A549 (cell line): Measurements from ENCODE around the gene LGMN. TPM values are rescaled to one million over a fixed set of nuclear protein-coding genes. Genes with fewer than 3 reads are reported as not detected.
A peak's percentile ranks its signal among the peaks of the same experiment; 100 is the strongest.

Source experiments
- ATAC-seq, 2 experiments: fragments of 200-7000 bp in 1 of 2; fragments of >200 bp in 1 of 2; cut with Nextera tagmentation in 1 of 2; cut with Tn5 transposase in 1 of 2; 3 replicates each; pipeline versions ENCODE4 v1.8.0 to v1.9.1; 2018 to 2020; ENCODE audit warnings: mild to moderate bottlenecking in 1 of 2, moderate library complexity in 1 of 2
- CTCF ChIA-PET: fragments of 300-600 bp; sonication (Branson Sonifier 250); formaldehyde crosslinking; extraction: SDS; loops from one replicate; lab custom pipeline; 2021; ENCODE audit warnings: antibody characterized with exemption, inconsistent platforms; lab: Yijun Ruan, JAX
- POLR2A ChIA-PET: fragments of 350-600 bp; formaldehyde crosslinking; extraction: SDS; loops from one replicate; lab custom pipeline; 2021; ENCODE audit warnings: antibody characterized with exemption, inconsistent platforms; lab: Yijun Ruan, JAX
- DNase-seq, 2 experiments: peaks; one replicate each; pipeline versions ENCODE4 v3.0.0 to v3.0.0-alpha.2; 2011 to 2016; ENCODE audit warnings: low read depth in 1 of 2, low spot score in 1 of 2
- FAIRE-seq: peaks from 2 replicates; lab custom pipeline; 2011; peaks lifted over from hg19 to GRCh38; lab: Jason Lieb, UNC
- H3K27ac ChIP-seq, 2 experiments: fragments of >200 bp; sonication (Bioruptor Twin); formaldehyde crosslinking; 3 replicates each; pipeline ENCODE4 v1.5.1; 2016 to 2017
- H3K4me1 ChIP-seq: fragments of >200 bp; sonication (Bioruptor Twin); formaldehyde crosslinking; 3 replicates; pipeline ENCODE4 v1.6.1; 2016
- H3K4me2 ChIP-seq: fragments of >200 bp; sonication (Bioruptor Twin); formaldehyde crosslinking; 3 replicates; pipeline ENCODE4 v1.6.1; 2016
- H3K4me3 ChIP-seq: fragments of >200 bp; sonication (Bioruptor Twin); formaldehyde crosslinking; 3 replicates; pipeline ENCODE4 v1.5.1; 2016
- H3K9me3 ChIP-seq: fragments of >200 bp; sonication (Bioruptor Twin); formaldehyde crosslinking; 3 replicates; pipeline ENCODE4 v1.6.1; 2016
- CBX8 ChIP-seq: fragments of 200-600 bp; sonication (generic); IDR thresholded peaks from 2 replicates; pipeline ENCODE4 v1.6.1; 2016
- CEBPB ChIP-seq, 2 experiments: fragments of >200 bp in 1 of 2; sonication (Bioruptor Twin) in 1 of 2; formaldehyde crosslinking in 1 of 2; IDR thresholded peaks; 2 replicates each; pipeline ENCODE4 v1.6.1; 2012 to 2016
- EHF ChIP-seq: fragments of 250-450 bp; sonication (Bioruptor Pico); IDR thresholded peaks from 2 replicates; pipeline ENCODE4 v1.5.0; 2020; ENCODE audit warnings: mild to moderate bottlenecking
- ESRRA ChIP-seq: fragments of 150-350 bp; IDR thresholded peaks from 2 replicates; pipeline ENCODE4 v1.6.1; 2014; ENCODE audit warnings: mild to moderate bottlenecking, low read length, borderline replicate concordance
- FOXS1 ChIP-seq: fragments of 250-450 bp; sonication (Bioruptor Pico); IDR thresholded peaks from 2 replicates; pipeline ENCODE4 v1.5.0; 2020; ENCODE audit warnings: mild to moderate bottlenecking, moderate library complexity
- GATA3 ChIP-seq: IDR thresholded peaks from 2 replicates; pipeline ENCODE4 v1.6.1; 2012; ENCODE audit warnings: borderline replicate concordance
- HEYL ChIP-seq: fragments of 250-450 bp; sonication (Bioruptor Pico); IDR thresholded peaks from 2 replicates; pipeline ENCODE4 v1.8.0; 2021; ENCODE audit warnings: mild to moderate bottlenecking, moderate library complexity
- JUNB ChIP-seq: fragments of >200 bp; sonication (Bioruptor Twin); formaldehyde crosslinking; IDR thresholded peaks from 2 replicates; pipeline ENCODE4 v1.6.1; 2016
- KDM5A ChIP-seq: fragments of 200-600 bp; sonication (generic); IDR thresholded peaks from 2 replicates; pipeline ENCODE4 v1.6.1; 2016; ENCODE audit warnings: antibody characterized with exemption, mild to moderate bottlenecking
- MAZ ChIP-seq: fragments of 150-350 bp; IDR thresholded peaks from 2 replicates; pipeline ENCODE4 v1.6.1; 2014; ENCODE audit warnings: antibody characterized with exemption, low read depth, low read length, borderline replicate concordance
- PHF8 ChIP-seq: fragments of 200-600 bp; sonication (generic); IDR thresholded peaks from 2 replicates; pipeline ENCODE4 v1.6.1; 2016; ENCODE audit warnings: low read depth, mild to moderate bottlenecking, antibody characterized with exemption, moderate library complexity, borderline replicate concordance
- POLR2A ChIP-seq: IDR thresholded peaks from 2 replicates; pipeline ENCODE4 v1.6.1; 2012; ENCODE audit warnings: mild to moderate bottlenecking, low read length
- POLR2AphosphoS2 ChIP-seq: conservative IDR thresholded peaks from 2 replicates; pipeline ENCODE4 v1.6.1; 2012; ENCODE audit warnings: low read length, improper control_type of control experiment, inconsistent platforms
- RAD21 ChIP-seq, 2 experiments: fragments of >200 bp in 1 of 2; sonication (Bioruptor Twin) in 1 of 2; formaldehyde crosslinking in 1 of 2; IDR thresholded peaks in 1 of 2; conservative IDR thresholded peaks in 1 of 2; 2 replicates in 1 of 2; 3 replicates in 1 of 2; pipeline ENCODE4 v1.6.1; 2012 to 2018; ENCODE audit warnings: inconsistent platforms in 1 of 2
- RCOR1 ChIP-seq: fragments of 150-350 bp; IDR thresholded peaks from 2 replicates; pipeline ENCODE4 v1.6.1; 2014; ENCODE audit warnings: antibody characterized with exemption, low read length, low read depth
- RFX5 ChIP-seq: fragments of 450-650 bp; IDR thresholded peaks from 2 replicates; pipeline ENCODE4 v1.7.1; 2014; ENCODE audit warnings: antibody characterized with exemption, mild to moderate bottlenecking, moderate library complexity
- SREBF2 ChIP-seq: fragments of 450-650 bp; IDR thresholded peaks from 2 replicates; pipeline ENCODE4 v1.6.1; 2014; ENCODE audit warnings: mild to moderate bottlenecking, moderate library complexity
- TP53 ChIP-seq: fragments of 250-450 bp; sonication (Bioruptor Pico); IDR thresholded peaks from 2 replicates; pipeline ENCODE4 v1.5.0; 2021; ENCODE audit warnings: mild to moderate bottlenecking, moderate library complexity
- ZNF302 ChIP-seq: fragments of 250-450 bp; sonication (Bioruptor Pico); IDR thresholded peaks from 2 replicates; pipeline ENCODE4 v1.9.0; 2021; ENCODE audit warnings: inconsistent platforms, mild to moderate bottlenecking, moderate library complexity
- ZSCAN20 ChIP-seq: fragments of 250-450 bp; sonication (Bioruptor Pico); IDR thresholded peaks from 2 replicates; pipeline ENCODE4 v1.8.0; 2022; ENCODE audit warnings: mild to moderate bottlenecking, moderate library complexity
- WGBS: methylation state at CpG from one replicate; pipeline ENCODE4 v1.1.6; 2017; ENCODE audit errors: missing lambda C conversion rate; 5-methylcytosine and 5-hydroxymethylcytosine counted together
- polyA plus RNA-seq, 4 experiments: library from polyadenylated mRNA; depleted of rRNA in 3 of 4; stranded (reverse); fragments of >200 nt; fragmentation: RNase III in 1 of 4; extraction: RNeasy Plus Mini Kit Qiagen cat#74134 plus additional on column Dnase treatment in 1 of 4; gene quantifications; 2 replicates in 3 of 4; 3 replicates in 1 of 4; pipeline ENCODE4 v1.2.3, GENCODE V29; 2011 to 2017
- TF ChIP-seq, protein P1 (sequence below): fragments of 250-450 bp; sonication (Bioruptor Pico); IDR thresholded peaks from 2 replicates; pipeline ENCODE4 v1.5.0; 2020; ENCODE audit warnings: low read depth, mild to moderate bottlenecking, moderate library complexity
- TF ChIP-seq, protein P2 (sequence below): fragments of >200 bp; sonication (Bioruptor Twin); formaldehyde crosslinking; IDR thresholded peaks from 3 replicates; pipeline ENCODE4 v1.6.1; 2016
- TF ChIP-seq, protein P3 (sequence below): fragments of >200 bp; sonication (Bioruptor Twin); formaldehyde crosslinking; IDR thresholded peaks from 2 replicates; pipeline ENCODE4 v1.6.1; 2016

LGMN gene
- polyA plus RNA-seq, 2 of the 4 experiments (the other 2 are of a cell fraction): 70.4 to 106 TPM

DNA sequence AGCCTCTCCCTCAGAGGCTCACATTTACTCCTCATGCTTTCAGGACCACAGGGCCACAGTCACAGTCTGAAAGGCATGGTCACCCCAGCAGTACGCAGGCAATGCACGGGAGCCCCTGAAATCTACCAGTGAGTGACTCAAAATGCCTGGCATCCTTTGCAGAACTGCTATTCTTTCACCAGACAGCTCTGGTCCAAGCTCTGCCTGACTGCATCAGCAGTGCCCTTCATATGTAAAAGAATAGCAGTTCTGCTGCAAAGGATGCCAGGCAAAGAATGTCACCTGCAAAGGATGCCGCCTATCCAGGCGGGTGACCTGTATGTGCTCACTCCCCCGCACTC is 38.5 kb downstream of the LGMN start:
- CTCF ChIA-PET: interaction anchor here (1.4 to 12.3 kb wide), 5 partner anchors 20 to 575 kb away, joined by 4 to 132 read pairs (median 7); no protein-coding TSS in a partner anchor
- POLR2A ChIA-PET: no interaction called here
- ATAC-seq: no peak
- peaks cover 8% of the 10 kb centered on the region; the same call in 2 of the 3 replicates for H3K4me1 ChIP-seq
- DNase-seq: no peak
- no peak overlapping the region for H3K4me2 ChIP-seq
- WGBS: 89% methylated on average over 5 of the region's 5 CpGs
- H3K27ac ChIP-seq: no peak overlapping the region
- no peaks in the 10 kb centered on the region for H3K9me3 ChIP-seq
- H3K4me3 ChIP-seq: no peak overlapping the region
- FAIRE-seq: no peak
- TF ChIP-seq HEYL (CRISPR knock-in tag) (no peak), CEBPB (IDR thresholded peaks at IDR 0.05) (no peak), PHF8 (no peak), POLR2A (no peak), EHF (CRISPR knock-in tag) (no peak), POLR2AphosphoS2 (no peak), CBX8 (no peak), TP53 (CRISPR knock-in tag) (no peak), GATA3 (no peak), ESRRA (no peak), MAZ (no peak)

DNA sequence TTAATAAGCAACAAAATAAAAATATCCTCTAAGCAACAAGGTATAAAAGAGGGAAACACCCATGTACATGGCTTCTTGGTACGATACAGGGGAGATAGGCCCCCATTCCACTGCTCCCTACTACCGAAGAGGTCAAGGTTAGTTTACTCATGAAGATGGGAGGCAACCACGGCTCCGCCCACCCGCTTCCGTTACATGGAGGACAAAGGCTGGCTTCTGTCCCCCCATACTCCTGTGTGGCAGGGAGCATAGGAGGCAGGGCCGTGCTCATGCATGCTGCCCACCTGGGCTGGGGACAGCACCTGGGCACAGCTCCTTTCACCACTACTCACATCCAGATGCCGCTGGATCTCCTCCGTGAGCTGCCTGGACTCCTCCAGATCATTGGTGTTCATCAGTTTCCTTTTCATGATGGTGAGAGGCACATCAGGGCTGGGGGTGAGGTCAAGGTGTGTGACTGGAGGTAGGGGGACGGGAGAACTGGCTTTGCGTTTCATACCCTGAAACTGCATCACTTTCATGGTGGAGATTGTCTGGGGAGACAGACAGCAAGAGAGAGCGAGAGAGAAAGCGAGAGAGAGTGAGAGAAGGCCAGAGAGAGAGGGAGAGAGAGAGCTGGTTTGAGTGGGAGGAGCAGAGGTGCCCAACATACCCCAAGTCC is 39.0 kb downstream of the LGMN start:
- Histone ChIP-seq H3K4me1 (peaks cover 8% of the 10 kb centered on the region; the same call in 2 of the 3 replicates), H3K27ac (peak overlapping the region in 1 of 2 experiments; percentile 54; a peak in 1 of 6 replicates), H3K9me3 (no peaks in the 10 kb centered on the region), H3K4me2 (no peak overlapping the region), H3K4me3 (no peak overlapping the region)
- ATAC-seq: no peak
- DNase-seq: no peak
- TF ChIP-seq RCOR1: no peak
- no peak for TF ChIP-seq HEYL (CRISPR knock-in tag)
- TF ChIP-seq CEBPB (IDR thresholded peaks at IDR 0.05): no peak
- no peak for TF ChIP-seq CBX8
- no peak for TF ChIP-seq ZNF302 (CRISPR knock-in tag)
- TF ChIP-seq, protein P1, sequence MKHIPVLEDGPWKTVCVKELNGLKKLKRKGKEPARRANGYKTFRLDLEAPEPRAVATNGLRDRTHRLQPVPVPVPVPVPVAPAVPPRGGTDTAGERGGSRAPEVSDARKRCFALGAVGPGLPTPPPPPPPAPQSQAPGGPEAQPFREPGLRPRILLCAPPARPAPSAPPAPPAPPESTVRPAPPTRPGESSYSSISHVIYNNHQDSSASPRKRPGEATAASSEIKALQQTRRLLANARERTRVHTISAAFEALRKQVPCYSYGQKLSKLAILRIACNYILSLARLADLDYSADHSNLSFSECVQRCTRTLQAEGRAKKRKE (CRISPR knock-in tag): no peak
- TF ChIP-seq, protein P2, sequence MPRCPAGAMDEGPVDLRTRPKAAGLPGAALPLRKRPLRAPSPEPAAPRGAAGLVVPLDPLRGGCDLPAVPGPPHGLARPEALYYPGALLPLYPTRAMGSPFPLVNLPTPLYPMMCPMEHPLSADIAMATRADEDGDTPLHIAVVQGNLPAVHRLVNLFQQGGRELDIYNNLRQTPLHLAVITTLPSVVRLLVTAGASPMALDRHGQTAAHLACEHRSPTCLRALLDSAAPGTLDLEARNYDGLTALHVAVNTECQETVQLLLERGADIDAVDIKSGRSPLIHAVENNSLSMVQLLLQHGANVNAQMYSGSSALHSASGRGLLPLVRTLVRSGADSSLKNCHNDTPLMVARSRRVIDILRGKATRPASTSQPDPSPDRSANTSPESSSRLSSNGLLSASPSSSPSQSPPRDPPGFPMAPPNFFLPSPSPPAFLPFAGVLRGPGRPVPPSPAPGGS: no peak
- TF ChIP-seq KDM5A: no peak
- no peak for TF ChIP-seq JUNB
- ChIA-PET POLR2A (no interaction called here), CTCF (interaction anchor here (1.0 to 12.3 kb wide), 6 partner anchors 8 to 574 kb away, joined by 3 to 132 read pairs (median 6); no protein-coding TSS in a partner anchor)
- 92% methylated on average over 13 of the region's 13 CpGs for WGBS
- FAIRE-seq: no peak

DNA sequence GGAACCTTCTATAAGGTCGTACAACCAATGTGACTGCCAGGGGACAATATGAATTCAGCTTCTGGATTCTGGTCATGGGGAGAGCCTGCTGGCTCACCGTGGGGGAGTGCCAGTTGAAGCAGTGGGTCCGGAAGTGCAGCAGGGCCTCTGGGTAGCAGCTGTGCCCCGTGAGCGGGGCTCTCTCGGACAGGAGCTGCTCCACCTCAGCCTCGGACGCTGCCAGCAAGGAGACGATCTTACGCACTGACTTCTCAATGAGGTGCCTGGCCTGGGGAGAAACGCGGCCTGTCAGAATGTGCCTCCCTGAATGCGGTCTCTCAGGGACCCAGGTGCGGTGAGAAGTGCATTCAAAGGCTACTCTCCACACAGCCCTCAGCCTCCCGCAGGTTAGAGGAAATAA is 42.0 kb downstream of the LGMN start:
- WGBS: 92% methylated on average over 4 of the region's 15 CpGs
- TF ChIP-seq, protein P3, sequence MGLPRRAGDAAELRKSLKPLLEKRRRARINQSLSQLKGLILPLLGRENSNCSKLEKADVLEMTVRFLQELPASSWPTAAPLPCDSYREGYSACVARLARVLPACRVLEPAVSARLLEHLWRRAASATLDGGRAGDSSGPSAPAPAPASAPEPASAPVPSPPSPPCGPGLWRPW: no peak
- no peak for TF ChIP-seq SREBF2
- no peak for TF ChIP-seq RCOR1
- no peak for TF ChIP-seq ZSCAN20 (CRISPR knock-in tag)
- TF ChIP-seq ZNF302 (CRISPR knock-in tag): no peak
- no peak for TF ChIP-seq GATA3
- no peak for TF ChIP-seq FOXS1
- no peak for TF ChIP-seq RFX5
- TF ChIP-seq ESRRA: no peak
- TF ChIP-seq RAD21 (conservative IDR thresholded peaks at IDR 0.05 in 1 of 2, IDR thresholded peaks at IDR 0.05 in 1 of 2): no peak
- DNase-seq (no peak), FAIRE-seq (no peak), ATAC-seq (no peak)
- H3K9me3 ChIP-seq: no peaks in the 10 kb centered on the region
- H3K4me1 ChIP-seq: peaks cover 8% of the 10 kb centered on the region; the same call in 2 of the 3 replicates
- ChIA-PET CTCF (interaction anchor here (0.6 to 12.3 kb wide), 3 partner anchors 62 to 77 kb away, joined by 3 to 132 read pairs (median 3); no protein-coding TSS in a partner anchor), POLR2A (no interaction called here)
- no peak overlapping the region for H3K4me3 ChIP-seq
- no peak overlapping the region for H3K4me2 ChIP-seq
- H3K27ac ChIP-seq: no peak overlapping the region
